NCI-H510A (cell line): ENCODE results near the gene ELP6.

ENCODE experiments used
- DNase-seq: peaks from one replicate; lab custom pipeline; 2025; lab: John Stamatoyannopoulos, UW

Gene ELP6, protein sequence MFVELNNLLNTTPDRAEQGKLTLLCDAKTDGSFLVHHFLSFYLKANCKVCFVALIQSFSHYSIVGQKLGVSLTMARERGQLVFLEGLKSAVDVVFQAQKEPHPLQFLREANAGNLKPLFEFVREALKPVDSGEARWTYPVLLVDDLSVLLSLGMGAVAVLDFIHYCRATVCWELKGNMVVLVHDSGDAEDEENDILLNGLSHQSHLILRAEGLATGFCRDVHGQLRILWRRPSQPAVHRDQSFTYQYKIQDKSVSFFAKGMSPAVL

DNA sequence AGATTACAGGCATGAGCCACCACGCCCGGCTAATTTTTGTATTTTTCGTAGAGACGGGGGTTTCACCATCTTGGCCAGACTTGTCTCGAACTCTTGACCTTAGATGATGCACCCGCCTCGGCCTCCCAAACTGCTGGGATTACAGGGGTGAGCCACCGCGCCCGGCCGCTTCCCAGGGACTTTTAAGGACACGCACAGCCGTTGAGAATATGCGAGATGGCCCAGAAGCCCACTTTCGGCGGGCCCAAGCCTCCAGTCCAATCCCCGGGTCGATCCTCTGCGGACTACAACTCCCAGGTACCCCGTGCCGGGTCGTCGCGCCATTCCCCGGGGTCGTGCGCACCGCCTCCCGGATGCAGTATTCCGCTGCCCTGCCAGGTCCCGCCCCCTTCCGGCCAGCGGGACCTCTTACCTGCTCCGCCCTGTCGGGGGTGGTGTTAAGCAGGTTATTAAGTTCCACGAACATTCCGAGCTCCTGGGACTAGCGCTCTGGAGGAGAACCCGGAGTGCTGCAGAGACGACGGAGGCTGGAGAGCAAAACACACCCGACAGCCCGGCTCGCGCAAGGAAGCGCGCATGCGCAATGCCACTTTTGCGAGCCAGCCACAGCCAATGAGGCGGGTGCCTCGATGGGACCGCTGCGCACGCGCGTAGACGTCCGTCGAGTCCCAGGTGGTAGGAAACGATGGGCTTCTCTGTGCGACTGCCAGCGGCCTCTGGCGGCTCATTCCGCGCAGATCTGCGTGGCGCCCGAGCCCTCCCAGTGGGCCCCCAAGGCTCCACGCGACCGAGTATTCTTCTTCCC, at the start of gene ELP6:
ELP6 (minus strand) TSS at position 588 of the 805 bp plus-strand sequence; CDS start at position 466, 122 bp downstream.
- peak; percentile 84 for DNase-seq

DNA sequence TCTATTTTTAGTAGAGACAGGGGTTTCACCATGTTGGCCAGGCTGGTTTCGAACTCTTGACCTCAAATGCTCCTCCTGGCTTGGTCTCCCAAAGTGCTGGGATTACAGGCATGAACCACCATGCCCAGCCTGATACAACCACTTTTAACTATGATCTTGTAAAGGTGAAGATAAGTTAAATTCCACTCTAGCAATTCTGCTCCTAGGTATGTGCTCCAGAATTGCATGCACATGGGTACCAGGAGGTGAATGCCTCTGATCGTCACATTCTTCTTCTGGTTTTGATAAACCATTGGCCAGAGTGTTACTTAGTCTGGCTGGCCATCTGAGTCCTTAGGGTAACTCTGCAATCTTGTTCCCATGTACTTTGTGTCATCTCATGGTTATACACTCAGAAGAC, 42.8 kb upstream of the ELP6 start:
- DNase-seq = no peak

DNA sequence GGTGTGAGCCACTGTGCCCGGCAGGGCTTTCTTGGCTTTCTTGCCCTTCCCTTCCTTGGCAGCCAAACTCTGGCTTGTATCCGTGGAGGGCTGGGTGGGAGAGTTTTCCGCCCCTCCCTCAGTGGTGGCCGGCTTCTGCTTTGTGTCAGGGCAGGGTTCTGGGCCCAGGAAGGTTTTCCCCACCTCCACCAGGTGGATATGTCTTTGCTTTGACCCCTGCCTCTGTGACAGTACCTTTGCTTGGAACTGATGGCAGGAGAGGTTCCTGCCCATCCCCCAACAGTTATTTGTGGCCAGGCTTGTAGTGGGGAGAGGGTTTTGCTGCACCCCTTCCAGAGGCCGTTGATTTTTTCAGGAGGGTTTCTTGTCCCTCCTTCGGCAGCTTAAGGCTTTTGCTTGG, 40.8 kb upstream of the ELP6 start:
- no peak for DNase-seq

DNA sequence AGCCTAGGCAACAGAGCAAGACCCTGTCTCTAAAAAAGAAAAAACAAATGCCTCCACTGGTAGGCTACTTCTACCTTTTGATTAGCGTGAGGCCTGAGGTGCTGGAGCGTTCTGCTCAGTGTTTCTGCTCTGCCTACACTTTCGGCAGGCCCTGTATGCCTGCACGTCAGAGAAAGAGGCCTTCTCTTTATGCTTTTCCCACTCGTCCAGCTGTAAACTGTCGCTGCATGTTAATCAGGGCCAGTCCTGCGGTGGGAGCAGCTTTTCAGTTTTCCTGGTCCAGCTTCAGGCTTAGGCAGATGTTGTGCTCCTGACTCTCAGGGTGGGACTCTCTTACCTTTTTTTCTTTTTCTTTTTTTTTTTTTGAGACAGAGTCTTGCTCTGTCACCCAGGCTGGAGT, 39.9 kb upstream of the ELP6 start:
- no peak for DNase-seq

DNA sequence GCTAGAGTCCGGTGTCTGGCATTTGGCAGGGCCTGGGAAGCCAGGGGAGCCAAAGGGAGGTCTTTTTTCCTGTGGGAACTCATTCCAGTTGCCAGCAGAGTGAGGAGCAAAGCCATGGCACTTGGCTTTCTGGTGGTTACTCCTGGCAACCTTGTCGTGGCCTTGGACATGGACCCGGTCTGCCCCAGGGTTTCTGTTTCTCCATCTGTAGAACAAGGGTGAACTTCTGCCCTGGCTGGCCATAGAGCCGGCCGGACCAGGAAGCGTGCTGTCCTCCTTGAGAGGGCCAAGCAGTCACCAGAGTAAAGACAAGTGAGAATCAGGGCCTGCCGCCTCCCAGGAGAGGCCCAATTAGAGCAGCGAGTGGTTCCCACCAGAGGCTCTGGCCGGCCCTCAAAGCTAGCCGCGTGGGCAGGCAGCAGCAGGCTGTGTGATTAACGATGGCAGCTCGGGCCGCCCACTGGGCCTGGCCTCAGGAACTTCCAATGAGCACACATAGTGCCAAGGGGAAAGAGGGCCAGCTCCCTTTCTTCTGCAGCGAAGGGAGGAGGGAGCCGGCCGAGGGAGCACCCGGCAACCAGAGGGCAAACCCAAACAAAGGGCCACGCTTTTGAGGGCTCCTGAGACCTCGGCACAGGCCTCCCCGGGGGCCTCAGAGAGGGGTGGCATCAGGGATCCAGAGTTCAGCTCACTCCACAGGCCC, 29.1 kb upstream of the ELP6 start:
- DNase-seq = no peak

DNA sequence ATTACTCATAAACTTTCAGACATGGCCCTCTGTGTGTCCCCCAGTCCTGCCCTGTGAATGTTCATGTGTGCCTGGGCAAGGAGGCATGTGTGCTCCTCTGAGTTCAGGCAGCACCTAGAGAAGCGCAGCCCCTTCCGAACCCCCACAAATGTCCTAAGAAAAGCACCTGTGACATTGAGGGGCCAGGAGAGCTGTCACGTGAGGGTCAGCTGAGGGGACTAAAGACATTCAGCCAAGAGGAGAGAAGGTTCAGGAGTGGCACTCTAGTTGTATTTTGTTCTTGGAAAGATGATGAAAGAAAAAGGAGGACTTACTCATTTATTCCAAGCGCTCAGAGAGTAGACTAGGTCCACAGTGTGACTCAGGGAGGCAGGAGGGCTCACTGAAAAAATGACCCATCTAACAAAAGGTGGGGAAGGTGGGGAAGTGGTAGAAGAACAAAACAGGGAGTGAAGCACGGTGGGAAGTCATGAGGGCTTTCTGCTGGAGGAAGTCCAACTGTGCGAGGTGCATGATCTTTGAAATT, 28.1 kb upstream of the ELP6 start:
- DNase-seq = no peak

DNA sequence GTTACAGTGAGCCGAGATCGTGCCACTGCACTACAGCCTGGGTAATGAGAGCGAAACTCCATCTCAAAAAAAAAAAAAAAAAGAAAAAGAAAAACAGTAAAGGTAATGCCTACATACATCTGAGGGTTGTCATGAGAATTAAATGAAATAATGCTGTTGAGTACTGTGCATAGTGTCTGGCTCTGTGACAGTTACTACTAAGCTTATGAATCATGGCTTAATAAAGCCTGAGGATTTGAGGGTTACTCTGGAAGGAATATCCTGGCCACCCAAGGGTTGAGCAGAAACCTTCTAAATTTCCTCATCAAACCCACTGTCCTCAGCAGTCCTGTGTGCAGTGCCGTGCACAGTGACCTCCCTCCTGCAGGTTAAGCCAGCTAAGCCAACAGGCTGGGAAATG, 26.8 kb upstream of the ELP6 start:
- DNase-seq = no peak

DNA sequence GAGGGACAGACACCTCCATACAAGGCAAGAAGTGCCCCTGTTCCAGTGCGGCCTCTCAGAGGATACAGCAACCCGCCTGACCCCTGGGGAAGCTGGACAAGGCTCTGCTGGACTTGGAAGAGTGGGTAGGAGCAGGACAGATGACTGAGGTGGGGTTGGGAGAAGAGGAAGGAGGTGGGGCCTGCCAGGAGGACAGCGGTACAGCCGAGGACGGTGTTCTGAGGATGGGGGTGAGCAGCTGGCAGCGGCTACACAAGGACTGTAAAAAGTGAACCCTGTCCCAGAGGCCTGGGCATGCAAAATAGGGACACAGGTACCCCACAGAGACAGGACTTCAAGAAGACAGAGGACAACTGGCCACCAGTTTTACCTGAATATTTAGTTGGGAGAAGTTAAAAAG, 23.5 kb upstream of the ELP6 start:
- no peak for DNase-seq

DNA sequence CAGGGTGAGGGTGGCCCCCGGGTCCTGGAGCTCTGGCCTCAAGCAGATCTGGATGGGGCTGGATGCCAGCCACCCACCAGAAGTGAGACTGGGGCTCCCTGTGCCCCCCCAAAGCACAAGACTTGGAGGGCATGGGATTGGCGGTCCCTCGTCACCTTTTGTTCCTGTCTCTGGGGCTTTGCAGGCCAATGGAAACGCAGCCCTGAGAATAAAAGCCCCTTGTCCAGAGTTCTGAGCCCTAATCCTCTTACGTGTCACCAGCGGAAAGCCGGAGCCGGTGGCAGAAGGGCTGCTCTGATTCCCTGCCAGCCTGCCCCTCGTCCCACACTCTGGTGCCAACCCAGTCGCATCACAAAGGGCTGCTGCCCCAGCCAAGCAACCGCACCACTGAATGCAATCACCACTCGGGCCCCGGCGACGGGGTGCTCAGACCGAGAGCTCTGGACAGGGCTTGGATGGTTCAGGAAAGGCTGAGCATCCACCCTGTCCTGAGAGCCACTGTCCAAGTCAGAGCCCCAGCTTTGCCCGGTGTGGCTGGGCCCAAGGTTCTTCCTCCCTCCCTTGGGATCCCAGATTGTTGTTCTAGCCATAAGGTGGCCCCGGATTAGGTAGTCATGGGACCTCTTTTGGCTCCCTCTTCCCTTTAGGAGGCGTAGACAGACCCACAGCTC, 22.8 kb upstream of the ELP6 start:
- no peak for DNase-seq

DNA sequence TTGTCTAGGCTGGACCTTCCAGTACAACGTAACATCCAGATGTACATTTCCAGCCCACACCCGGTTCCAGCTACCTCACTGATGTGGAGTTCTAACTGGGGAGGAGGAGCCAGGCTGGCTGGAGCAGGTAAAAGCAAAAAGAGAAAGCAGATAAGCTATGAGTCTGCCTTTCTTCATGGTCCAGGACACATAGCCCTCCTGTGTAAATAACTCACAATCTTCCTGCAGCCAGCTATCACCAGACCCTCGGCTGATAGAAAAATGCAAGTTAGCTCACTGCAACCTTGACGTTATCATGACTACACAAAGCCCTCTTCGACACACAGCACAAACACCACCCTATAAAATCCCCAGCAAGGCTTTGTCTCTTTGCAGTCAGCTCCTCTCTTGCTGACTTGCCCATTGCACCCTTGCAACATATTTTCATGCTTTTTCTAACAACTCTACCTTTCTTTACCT, 20.5 kb upstream of the ELP6 start:
- DNase-seq = no peak

DNA sequence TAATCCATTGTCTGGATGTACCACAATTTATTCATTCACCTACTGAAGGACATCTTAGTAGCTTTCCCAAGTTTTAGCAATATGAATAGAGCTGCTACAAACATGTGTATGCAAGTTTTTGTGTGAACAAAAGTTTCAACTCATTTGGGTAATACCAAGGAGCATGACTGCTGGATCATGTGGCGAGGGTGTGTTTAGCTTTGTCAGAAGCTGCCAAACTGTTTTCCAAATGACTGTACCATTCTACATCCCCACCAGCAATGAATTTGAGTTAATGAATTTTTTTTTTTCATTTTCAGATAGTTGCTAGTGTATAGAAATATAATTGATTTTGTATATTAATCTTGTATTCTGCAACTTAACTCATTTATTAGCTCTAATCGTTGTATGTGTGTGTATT, 20.0 kb upstream of the ELP6 start:
- no peak for DNase-seq

DNA sequence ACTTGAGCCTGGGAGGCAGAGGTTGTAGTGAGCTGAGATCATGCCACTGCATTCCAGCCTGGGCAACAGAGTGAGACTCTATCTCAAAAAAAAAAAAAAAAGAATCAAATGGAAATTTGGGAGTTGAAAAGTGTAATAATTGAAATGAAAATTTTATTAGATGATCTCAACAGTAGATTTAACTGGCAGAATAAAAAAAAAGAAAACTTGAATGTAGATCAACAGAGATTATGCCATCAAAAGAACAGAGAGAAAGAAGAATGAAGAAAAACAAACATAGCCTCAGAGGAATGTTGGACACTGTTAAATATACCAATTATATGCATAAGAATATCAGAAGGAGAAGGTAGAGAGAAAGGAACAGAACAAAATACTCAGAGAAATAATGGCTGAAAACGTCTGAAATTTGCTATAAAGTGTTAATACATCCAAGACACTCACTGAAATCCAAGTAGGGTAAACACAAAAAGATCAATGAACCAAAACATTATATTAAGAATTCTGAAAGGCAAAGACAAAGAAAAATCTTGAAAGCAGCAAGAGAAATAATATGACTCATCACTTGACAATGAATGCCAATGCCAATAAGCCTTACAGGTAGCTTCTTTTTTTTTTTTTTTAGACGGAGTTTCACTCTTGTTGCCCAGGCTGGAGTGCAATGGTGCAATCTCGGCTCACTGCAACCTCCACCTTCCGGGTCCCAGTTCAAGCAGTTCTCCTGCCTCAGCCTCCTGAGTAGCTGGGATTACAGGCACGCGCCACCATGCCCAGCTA, 14.6 kb upstream of the ELP6 start:
- no peak for DNase-seq

DNA sequence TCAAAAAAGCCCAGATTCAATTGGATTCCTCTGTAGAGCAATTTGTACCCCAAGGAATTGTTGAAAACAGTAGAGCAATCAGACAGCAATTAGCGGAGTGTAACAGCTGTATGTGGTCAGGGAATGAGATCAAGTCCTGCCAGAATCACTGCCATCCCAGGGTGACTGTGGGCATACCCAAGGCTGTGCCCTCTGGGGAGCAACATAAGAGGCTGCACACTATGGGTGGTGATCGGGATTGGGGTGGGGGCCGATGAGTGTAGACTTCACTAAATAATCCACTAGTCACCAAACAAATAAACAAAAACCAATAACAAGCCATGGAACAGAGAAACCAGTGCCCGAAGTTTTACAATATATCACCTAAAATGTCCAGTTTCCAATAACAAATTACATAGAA, 12.1 kb upstream of the ELP6 start:
- DNase-seq = no peak

DNA sequence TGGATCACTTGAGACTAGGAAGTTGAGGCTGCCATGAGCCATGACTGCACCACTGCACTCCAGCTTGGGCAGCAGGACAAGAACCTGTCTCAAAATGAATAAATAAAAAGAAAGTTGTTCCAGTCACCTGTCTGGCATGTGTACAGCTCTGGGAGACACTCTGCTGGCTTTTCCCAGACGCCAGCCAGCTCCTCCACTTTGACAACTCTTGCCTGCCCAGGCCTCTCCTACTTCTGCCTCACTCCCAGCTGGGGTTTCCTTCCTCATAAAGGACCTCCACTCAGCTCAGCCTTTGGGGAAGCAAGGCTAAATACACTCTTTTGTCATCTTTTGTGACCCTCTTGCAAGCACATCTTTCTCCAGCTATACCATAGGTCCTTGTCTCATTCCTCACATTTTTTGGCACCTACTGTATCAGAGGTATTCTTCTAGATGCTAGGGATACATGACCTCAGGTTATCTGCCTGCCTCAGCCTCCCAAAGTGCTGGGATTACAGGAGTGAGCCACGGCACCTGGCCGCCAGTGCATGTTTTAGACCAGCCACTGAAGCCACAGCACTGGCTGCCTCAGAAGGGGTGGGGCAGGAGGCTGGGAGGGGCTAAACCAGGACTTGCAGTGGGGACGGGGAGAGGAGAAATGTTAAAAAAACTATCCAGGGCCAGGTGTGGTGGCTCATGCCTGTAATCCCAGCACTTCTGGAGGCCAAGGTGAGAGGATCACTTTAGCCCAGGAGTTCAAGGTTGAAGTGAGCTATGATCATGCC, 10.0 kb upstream of the ELP6 start:
- no peak for DNase-seq

DNA sequence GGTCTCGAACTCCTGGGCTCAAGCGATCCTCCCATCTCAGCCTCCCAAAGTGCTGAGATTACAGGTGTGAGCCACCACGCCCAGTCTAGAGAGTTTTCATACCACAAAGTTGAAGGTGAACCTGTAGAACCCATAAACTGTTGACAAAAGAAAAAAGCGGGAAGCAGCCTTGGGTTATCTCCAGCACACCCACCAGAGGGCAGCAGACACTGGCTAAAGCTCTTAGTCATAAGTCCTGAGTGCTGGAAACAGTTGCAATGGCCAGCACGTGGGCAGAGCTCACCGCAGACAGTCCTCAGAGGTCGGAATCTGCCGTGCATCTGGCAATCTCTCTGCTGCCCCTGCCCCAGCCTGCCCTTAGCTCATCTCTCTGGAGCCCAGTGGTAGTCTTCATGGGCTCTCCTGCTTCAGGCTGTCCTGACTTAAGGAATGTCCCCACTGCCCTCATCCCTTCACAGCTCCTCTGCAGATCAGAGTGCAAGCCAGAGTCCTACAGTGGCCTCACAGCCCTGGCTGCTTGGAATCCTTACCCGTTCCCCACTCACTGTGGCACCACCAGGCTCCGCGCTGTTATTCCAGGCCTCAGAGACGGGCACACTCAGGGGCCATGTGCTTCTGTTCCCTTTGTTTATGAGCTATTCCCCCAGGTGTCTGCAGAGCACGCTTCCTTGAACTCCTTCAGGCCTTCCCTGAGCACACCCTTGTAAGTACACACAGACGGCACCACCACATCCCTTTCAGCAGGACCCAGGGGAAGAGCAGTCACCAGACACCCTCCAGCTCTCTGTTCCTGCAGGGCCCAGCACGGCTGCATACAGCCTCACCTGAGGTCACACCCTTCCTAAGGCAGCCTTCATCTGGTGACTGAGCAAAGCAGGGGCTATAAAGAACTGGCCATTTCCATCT, 8.8 kb upstream of the ELP6 start:
- DNase-seq = peak; percentile 34

DNA sequence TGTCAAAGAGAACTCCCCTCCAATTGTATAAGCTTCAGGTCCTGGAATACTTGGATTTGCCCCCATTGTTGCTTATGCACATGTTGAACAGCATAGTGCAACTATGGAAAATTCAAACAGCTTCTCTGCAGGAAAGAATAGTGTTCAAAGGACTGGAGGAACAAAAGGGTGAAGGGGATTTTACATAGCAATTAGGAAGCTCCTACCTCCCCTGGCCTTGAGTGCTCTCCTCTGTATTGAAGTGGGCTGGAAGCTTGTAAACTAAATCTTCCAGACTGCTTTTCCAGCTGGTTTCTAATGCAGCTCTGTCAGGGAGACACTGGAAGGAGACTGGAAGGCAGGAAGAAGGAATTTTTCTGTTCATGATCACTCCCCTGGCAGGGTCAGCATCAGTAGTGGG, 7.2 kb upstream of the ELP6 start:
- no peak for DNase-seq

DNA sequence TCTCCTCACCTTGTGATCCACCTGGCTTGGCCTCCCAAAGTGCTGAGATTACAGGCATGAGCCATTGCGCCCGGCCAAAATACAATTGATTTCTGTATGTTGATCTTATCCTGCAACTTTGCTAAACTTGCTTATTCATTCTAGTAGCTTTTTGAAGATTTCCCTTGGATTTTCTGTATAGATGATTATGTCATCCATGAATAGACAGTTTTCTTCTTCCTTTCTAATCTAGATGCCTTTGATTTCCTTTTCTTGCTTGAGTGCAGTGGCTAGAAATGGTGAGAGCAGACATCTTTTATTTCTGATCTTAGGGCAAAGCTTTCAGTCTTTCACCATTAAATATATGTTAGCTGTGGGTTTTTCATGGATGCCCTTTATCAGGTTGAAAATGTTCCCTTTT, 4.4 kb upstream of the ELP6 start:
- DNase-seq = no peak

DNA sequence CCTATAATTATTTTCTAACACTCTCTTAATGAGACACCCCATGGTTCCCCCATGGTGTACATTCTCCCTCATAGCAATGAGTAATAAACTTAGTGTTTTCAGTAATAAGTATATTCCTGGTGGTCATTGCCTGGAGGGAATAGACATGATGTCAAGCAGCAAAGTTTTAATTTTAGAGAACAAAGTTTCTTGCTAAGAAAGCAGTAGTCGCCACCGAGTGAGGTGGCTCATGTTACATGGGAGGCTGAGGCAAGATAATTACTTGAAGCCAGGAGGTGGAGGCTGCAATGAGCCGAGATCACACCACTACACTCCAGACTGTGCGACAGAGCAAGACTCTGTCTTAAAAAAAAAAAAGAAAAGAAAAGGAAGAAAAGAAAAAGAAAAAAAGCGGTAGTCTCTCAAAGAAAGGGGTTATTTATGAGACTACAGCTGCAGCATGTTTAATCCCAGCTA, 2.4 kb upstream of the ELP6 start:
- no peak for DNase-seq

DNA sequence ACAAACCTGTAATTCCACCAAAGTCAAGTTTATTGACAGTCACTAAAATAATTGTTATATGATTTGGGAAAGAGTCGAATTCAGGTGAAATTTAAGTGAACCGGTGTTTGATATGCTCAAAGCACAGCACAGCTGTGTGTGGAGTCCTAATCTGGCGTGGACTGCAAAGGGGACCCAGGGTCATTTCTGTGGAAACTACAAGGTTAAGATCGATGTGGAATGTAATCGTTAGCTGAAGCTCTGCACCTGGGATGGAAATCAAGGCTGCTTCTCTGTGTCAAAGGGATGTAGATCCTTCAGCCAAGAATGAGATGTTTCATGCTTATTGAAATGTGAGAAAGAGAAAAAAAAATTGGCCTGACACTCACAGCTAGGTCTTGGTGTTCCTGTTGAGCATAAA, 1.6 kb upstream of the ELP6 start:
- DNase-seq = no peak
